GM21447 (cell line): ENCODE results near the gene GOLGA6D.
"Not testable (repeated sequence)": the region's sequence is repeated elsewhere in the genome, so short reads cannot be mapped to it uniquely, and the experiment has no call there.

Experiments used
- ATAC-seq: cut with Tn5 transposase; IDR thresholded peaks from one replicate; pipeline ENCODE4 v1.9.1; 2021; ENCODE audit not compliant: unreplicated experiment

Gene GOLGA6D

DNA sequence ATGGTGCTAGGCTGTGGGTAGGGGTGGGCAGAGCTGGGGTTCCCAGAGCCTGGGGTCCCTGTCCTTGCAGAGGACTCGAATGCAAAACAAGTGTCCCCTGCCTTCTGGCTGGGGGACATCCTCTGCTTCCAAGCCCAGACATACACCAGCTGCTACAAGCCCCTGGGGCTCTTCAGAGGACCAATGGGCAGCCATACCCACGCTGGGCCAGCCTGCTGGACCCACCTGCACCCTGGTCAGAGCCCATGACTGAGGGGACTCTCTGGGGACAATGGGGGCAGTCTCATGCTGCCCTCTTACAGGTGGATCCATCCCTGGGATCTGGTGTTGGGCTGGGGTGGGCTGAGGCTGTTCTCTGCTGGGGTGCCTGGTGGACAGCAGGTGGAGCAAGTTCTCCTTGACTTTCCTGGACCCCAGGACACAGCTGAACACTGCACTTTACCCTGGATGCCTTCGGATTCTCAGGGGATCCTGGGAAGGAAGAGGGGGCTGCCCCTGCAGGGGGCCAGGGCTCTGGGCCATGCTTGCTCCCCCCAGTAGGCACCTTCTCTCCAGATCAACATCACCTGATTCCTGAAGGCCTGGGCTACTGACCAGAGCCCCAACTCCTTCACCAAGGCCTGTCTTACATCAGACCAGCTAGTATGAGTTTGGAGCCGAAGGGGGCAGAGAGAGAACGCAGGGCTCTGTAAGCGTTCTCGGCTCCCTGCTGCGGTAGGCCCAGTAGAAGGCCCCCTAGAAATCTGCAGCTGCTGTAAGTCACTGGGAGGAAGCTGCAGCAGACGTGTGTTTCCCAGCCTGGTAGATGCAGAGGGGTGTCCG, 46.1 kb downstream of the GOLGA6D start:
- ATAC-seq, result no peak

DNA sequence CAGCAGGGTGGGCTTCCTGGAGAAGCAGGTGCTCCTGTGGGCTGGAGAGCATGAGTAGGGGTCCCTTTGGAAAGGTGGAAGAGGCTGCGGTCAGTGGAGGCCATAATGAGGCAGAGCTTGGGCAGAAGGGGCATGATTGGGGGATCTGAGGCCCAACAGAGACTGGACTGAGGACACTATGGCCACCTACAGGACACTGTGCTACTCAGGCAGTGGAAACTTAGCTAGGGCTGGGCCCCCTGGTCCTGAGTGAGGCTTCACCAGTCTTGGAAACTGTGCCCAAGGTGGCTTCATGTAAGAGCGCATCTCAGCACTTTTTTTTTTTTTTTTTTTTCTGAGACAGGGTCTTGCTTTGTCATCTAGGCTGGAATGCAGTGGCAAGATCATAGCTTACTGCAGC, 46.9 kb downstream of the GOLGA6D start:
- no peak for ATAC-seq

DNA sequence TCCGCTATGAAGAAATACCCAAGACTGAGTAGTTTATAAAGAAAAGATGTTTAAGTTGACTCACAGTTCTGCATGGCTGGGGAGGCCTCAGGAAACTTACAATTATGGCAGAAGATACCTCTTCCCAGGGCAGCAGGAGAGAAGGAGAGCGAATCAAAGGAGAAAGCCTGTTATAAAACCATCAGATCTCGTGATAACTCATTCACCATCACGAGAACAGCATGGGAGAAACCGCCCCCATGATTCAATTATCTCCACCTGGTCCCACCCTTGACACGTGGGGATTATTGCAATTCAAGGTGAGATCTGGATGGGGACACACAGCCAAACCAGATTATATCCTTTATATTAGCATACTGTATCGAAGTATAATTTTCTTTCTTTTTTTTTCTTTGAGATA, 49.5 kb downstream of the GOLGA6D start:
- not testable (repeated sequence) for ATAC-seq

DNA sequence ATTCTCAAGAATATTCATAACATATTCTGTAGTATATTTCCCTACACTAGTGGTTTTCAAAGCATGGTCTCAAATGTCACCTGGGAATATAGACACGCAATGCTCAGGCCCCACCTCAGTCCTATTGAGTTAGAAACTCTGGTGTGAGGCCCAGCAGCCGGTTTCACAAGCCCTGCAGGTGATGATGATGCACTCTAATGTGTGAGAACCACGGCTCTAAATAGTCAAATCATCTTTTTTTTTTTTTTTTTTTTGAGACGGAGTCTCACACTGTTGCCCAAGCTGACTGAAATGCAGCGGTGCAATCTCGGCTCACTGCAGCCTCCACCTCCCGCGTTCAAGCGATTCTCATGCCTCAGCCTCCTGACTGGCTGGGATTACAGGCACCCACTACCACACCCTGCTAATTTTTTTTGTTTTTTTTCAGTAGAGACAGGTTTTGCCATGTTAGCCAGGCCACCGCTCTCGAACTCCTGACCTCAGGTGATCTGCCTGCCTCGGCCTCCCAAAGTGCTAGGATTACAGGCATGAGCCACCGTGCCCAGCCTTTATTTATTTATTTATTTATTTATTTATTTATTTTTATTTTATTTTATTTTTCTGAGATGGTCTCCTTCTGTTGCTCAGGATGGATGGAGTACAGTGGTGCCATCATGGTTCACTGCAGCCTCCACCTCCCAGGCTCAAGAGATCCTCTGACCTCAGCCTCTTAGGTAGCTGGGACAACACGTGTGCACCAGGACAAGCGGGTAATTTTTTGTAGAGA, 51.2 kb downstream of the GOLGA6D start:
- not testable (repeated sequence) for ATAC-seq

DNA sequence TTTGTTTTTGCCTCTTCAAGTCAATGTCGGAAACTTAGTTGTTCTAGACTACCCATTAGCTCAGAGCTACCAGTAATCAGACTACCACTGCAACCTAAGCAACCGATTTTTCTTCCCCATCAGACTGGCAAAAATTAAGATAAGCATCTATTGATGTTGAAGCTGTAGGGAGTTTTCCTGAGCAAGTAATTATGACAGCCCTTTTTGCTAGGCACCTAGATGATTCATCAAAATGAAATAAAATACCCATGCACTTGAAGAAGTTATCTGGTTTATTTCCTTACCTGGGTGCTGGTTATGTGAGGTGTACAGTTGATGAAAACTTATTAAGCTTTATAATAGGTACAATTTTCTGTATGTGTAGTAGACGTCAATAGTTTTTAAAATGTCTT, 52.7 kb downstream of the GOLGA6D start:
- no peak for ATAC-seq

DNA sequence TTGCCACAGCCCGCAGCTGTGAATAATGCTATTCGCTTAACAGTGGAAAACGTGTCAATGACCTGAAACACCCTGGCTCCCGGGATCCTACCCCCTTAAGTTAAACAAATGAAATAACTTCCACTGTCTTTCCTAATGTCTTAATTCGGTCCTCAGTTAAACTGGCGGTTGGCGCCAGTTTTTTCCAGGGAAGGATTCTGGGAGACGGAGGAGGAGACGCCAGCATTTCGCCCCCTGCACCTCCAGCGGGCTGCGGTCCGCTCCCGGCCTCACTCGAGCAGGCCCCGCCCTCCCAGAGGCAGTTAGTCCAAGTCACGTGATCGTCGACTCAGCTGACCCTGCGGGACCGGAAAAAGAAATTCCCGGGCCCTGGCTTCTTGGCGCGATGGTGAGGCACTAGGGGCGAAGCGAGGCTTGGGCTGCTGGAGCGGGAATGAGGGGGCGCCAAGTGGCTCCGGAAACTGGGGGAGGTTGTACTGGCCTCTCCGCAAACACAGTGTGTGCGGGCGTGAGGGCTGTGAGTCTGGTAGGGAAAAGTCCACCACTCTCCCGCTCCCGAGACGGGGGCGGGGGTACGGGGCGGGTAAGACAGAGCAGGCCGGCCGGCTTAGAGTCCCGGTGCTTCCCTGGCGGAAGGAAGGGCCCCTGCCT, 53.2 kb downstream of the GOLGA6D start, which contains the start of gene COMMD4:
COMMD4 (plus strand) TSS at position 359 of the 651 bp plus-strand sequence; CDS start at position 386, 27 bp downstream.
- peak; percentile 77 for ATAC-seq

DNA sequence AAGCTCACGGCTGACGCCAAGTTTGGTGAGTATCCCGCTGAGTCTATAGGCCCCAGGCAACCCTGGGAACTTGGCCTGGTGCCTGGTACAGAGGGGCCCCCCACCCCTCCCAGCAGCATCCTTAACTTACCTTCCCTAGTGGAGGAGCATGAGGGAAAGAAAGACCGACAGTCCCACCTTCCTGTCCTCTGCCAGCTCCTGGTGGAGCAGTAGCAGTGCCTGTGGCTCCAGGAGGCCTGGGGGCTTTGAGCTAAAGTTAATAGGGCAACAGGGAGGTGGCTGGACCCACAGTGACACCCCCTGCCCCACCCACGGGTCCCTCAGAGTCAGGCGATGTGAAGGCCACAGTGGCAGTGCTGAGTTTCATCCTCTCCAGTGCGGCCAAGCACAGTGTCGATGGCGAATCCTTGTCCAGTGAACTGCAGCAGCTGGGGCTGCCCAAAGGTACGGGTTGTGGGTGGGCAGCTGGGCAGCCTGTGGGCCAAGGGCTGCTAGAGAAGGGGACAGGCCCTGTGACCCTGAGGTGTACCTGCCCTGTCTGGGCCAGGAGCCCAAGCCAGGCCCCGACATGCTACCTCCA, 56.1 kb downstream of the GOLGA6D start:
- ATAC-seq, result no peak

DNA sequence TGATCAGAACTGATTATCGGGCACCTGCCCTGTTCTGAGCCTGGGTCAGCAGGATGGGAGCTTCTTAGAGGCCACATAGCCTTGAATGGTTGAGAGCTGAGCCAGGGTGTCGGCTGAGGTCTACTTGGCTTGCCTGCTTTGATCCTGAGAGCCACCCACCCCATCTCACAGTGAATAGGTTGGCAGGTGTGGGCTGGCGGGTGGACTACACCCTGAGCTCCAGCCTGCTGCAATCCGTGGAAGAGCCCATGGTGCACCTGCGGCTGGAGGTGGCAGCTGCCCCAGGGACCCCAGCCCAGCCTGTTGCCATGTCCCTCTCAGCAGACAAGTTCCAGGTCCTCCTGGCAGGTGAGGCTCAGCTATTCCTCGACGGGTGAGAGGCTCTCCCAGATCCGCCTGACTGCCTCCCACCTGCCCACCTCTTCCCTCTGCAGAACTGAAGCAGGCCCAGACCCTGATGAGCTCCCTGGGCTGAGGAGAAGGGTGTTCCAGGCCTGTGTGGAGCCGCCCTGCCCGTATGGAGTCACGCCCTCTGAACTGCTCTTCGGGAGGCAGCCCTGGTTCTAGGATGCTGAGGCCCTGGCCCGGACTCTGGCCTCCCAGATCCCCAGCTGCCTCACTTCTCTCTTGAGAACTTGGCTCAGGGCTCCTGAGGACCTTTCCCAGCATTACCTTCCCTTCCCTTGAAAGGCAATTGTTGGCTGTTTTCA, 57.1 kb downstream of the GOLGA6D start:
- no peak for ATAC-seq

DNA sequence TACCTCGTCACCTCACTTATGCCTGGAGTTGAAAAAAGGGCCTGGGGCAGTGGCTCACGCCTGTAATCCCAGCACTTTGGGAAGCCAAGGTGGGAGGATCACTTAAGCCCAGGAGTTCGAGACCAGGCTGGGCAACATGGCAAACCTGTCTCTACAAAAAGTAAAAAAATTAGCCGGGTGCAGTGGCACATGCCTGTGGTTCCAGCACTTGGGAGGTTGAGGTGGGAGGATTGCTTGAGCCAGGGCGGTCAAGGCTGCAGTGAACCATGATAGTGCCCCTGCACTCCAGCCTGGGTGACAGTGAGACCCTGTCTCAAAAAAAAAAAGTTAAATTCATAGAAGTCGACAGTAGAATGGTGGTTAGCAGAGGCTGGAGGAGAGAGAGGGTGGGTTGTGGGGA, 59.6 kb downstream of the GOLGA6D start:
- ATAC-seq, result no peak

DNA sequence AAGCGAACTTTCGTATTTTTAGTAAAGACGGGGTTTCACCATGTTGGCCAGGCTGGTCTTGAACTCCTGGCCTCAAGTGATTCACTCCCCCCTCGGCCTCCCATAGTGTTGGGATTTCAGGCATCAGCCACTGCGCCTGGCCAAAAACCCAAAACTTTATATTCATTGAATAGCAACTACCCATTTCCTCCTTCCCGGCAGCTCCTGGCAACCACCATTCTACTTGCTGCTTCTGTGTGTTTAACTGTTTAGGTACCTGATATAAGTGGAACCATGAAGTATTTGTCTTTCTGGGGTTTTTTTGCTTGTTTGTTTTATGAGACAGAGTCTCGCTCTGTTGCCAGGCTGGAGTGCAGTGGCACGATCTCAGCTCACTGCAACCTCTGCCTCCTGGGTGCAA, 61.3 kb downstream of the GOLGA6D start:
- ATAC-seq, result not testable (repeated sequence)
